Spleen (tissue), 7 donors: Measurements from ENCODE around the gene KNG1.

Experiments
- POLR2A ChIP-seq, 3 donors: fragments of 450-650 bp; IDR thresholded peaks; one replicate each; pipeline ENCODE4 v1.5.1; 2017; ENCODE audit warnings: antibody characterized with exemption in 3 of 3, mild to moderate bottlenecking in 1 of 3
- TF ChIP-seq, protein P1 (sequence below), 11 experiments: fragments of 200-600 bp in 7 of 11; fragments of 450-650 bp in 4 of 11; sonication (generic) in 4 of 11; IDR thresholded peaks in 8 of 11; conservative IDR thresholded peaks in 3 of 11; 1 replicate in 7 of 11; 2 replicates in 4 of 11; pipeline versions ENCODE4 v1.4.0 to v1.8.0; 2016 to 2021; ENCODE audit warnings: antibody characterized with exemption in 11 of 11, inconsistent platforms in 4 of 11, mild to moderate bottlenecking in 1 of 11
- donor health status: DM: no; HTN: no; CAD: no; lungs with moderate emphysema.
- donor health status: DM: no; HTN: no; CAD: no.
- donor health status: DM: no; HTN: no; CAD: no.

DNA sequence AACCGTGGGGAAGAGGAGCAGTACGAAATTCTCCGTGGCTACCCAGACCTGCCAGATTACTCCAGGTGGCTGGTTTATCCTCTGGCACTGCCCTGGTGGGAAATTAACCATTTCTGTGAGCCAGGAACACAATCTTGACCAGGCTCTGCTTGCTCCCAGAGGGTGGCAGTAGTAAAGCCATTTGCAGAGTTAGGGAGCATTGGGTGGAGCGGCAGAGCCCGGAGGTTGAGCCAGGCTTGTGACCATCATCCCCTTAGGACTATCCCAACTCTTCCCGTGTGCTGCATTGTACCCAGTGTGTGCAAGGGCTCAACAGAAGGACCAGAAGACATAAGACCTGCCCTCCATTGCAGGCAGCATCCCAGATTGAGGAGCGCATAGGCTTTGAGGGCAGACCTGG, 5.3 kb downstream of the KNG1 start:
- no peak for TF ChIP-seq POLR2A (IDR thresholded peaks at IDR 0.05)
- TF ChIP-seq, protein P1, sequence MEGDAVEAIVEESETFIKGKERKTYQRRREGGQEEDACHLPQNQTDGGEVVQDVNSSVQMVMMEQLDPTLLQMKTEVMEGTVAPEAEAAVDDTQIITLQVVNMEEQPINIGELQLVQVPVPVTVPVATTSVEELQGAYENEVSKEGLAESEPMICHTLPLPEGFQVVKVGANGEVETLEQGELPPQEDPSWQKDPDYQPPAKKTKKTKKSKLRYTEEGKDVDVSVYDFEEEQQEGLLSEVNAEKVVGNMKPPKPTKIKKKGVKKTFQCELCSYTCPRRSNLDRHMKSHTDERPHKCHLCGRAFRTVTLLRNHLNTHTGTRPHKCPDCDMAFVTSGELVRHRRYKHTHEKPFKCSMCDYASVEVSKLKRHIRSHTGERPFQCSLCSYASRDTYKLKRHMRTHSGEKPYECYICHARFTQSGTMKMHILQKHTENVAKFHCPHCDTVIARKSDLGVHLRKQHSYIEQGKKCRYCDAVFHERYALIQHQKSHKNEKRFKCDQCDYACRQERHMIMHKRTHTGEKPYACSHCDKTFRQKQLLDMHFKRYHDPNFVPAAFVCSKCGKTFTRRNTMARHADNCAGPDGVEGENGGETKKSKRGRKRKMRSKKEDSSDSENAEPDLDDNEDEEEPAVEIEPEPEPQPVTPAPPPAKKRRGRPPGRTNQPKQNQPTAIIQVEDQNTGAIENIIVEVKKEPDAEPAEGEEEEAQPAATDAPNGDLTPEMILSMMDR (IDR thresholded peaks at IDR 0.05 in 8 of 11, conservative IDR thresholded peaks at IDR 0.05 in 3 of 11): no peak
